KOPT-K1 (cell line): ENCODE measurements around the gene RIPOR3.

ENCODE experiments used
- H3K27ac ChIP-seq: fragments of 200-600 bp; sonication (generic); 2 replicates; pipeline ENCODE4 v1.5.1; 2016; ENCODE audit warnings: antibody characterized with exemption, mild to moderate bottlenecking, low read depth, low read length; ENCODE audit not compliant: poor library complexity, severe bottlenecking
- H3K36me3 ChIP-seq: fragments of 200-600 bp; sonication (generic); 2 replicates; pipeline ENCODE4 v1.5.1; 2017; ENCODE audit warnings: antibody characterized with exemption, mild to moderate bottlenecking, low read length, moderate library complexity; ENCODE audit not compliant: insufficient read depth
- H3K9me3 ChIP-seq: fragments of 200-600 bp; sonication (generic); 2 replicates; pipeline ENCODE4 v1.5.1; 2017; ENCODE audit warnings: antibody characterized with exemption, low read length, mild to moderate bottlenecking; ENCODE audit not compliant: insufficient read depth, poor library complexity, severe bottlenecking

Gene RIPOR3

DNA sequence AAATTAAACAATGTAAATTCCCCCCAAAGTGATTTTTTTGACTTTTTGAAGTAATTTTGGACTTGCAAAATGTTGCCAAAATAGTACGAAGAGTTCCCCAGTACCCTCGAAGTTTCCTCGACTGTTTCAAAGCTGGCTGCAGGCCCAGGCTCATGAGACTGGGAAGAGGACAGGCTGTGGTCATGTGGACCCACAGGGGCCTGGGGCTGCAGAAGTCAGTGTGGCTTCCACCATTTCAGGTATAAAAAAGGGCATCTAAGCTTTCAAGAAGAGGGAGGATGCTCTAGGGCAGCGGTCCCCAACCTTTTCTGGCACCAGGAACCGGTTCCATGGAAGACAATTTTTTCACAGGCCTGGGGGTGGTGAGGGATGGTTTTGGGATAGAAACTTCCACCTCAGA is 106.1 kb downstream of the RIPOR3 start:
- H3K36me3 ChIP-seq, result peaks cover 76% of the 10 kb centered on the region

DNA sequence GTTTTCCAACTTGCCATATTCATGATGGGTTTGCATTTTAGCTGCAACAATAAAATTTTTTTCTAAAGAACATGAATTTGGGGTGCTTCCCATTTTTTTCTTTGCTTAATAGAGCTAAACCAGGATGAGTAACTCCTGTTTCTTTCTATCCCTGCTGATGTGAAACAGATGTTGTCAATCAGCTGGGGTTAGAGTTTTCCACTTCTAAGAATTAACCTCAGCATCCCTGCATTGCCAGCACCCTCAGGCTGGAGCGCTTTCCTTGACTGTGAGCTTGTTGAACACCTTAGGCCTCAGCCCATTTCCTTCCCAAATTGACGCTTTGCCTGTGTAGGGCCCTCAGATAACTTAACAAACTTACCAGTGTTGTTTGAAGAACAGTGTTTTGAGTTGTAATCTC is 106.7 kb downstream of the RIPOR3 start:
- Histone ChIP-seq H3K9me3 (no peaks in the 10 kb centered on the region), H3K36me3 (peaks cover 82% of the 10 kb centered on the region), H3K27ac (no peak overlapping the region)

More for the DNA sequence above, 106.1 kb downstream of the RIPOR3 start:
- no peaks in the 10 kb centered on the region for H3K9me3 ChIP-seq
- no peak overlapping the region for H3K27ac ChIP-seq

DNA sequence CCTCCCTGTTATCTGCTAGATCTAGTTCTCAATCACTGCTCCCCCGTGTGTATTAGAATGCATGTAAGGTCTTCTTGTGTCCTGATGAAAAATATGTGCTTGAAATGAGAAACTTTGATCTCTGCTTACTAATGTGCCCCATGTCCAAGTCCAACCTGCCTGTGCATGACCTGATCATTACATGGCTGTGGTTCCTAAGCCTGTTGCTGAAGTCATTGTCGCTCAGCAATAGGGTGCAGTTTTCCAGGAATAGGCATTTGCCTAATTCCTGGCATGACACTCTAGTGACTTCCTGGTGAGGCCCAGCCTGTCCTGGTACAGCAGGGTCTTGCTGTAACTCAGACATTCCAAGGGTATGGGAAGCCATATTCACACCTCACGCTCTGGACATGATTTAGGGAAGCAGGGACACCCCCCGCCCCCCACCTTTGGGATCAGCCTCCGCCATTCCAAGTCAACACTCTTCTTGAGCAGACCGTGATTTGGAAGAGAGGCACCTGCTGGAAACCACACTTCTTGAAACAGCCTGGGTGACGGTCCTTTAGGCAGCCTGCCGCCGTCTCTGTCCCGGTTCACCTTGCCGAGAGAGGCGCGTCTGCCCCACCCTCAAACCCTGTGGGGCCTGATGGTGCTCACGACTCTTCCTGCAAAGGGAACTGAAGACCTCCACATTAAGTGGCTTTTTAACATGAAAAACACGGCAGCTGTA is 107.7 kb downstream of the RIPOR3 start:
- no peak overlapping the region for H3K27ac ChIP-seq
- no peaks in the 10 kb centered on the region for H3K9me3 ChIP-seq
- peaks cover 90% of the 10 kb centered on the region for H3K36me3 ChIP-seq

DNA sequence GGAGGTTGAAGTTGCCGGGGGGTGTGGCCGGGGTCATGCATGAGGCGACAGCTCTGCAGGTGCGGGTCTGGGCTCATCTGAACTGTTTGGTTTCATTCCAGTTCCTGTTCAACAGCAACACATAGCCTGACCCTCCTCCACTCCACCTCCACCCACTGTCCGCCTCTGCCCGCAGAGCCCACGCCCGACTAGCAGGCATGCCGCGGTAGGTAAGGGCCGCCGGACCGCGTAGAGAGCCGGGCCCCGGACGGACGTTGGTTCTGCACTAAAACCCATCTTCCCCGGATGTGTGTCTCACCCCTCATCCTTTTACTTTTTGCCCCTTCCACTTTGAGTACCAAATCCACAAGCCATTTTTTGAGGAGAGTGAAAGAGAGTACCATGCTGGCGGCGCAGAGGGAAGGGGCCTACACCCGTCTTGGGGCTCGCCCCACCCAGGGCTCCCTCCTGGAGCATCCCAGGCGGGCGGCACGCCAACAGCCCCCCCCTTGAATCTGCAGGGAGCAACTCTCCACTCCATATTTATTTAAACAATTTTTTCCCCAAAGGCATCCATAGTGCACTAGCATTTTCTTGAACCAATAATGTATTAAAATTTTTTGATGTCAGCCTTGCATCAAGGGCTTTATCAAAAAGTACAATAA is 108.6 kb downstream of the RIPOR3 start:
- H3K27ac ChIP-seq, result no peak overlapping the region
- no peaks in the 10 kb centered on the region for H3K9me3 ChIP-seq
- H3K36me3 ChIP-seq, result peaks cover 92% of the 10 kb centered on the region

DNA sequence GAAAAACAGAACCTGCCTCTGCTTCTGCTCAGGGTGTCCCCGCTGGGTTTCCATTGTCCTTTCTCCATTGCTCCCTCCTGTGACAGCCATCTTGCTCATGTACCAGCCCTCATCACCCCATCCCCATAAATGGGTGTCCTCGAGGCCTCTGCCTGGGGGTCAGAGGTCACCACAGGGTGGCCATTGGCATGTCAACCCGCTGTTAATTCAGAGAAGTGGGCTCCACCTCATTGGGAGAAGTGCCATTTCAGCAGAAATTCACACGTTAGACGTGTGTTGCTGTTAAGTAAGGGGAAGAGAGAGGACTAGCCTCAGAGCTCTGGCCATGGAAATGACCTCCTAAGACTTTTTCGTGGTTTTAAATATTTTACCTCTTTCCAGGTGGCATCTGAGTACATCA is 109.2 kb downstream of the RIPOR3 start:
- H3K27ac ChIP-seq, result no peak overlapping the region
- no peaks in the 10 kb centered on the region for H3K9me3 ChIP-seq

DNA sequence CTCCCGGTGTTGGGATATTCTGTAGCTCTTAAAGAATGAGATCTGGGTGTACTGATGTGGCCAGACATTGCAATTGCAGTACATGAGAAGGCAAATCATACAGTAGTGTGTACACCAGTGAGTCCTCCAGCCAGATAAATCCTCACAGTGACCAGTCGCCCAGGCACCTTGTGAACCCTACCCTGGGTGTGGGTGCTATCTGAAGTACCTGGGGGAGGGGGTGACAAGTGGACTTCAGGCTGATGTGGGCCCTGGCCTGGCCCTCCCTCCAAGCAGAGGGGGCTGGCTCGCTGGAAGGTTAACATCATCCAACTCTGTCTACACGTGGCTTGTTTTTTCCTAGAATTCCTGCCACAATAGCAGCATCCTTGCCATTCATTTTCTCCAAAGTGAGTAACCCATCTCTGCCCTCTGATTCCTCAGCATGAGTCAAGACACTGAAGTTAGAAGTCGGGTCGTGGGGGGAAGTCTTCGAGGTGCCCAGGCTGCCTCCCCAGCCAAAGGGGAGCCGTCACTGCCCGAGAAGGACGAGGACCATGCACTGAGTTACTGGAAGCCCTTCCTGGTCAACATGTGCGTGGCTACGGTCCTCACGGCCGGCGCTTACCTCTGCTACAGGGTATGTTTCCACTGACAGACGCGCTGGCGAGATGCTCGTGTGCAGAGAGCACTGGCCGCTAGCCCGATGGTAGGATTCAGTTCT is 110.3 kb downstream of the RIPOR3 start:
- peaks cover 94% of the 10 kb centered on the region for H3K36me3 ChIP-seq
- no peaks in the 10 kb centered on the region for H3K9me3 ChIP-seq
- no peak overlapping the region for H3K27ac ChIP-seq

More for the DNA sequence above, 109.2 kb downstream of the RIPOR3 start:
- H3K36me3 ChIP-seq, result peaks cover 97% of the 10 kb centered on the region

DNA sequence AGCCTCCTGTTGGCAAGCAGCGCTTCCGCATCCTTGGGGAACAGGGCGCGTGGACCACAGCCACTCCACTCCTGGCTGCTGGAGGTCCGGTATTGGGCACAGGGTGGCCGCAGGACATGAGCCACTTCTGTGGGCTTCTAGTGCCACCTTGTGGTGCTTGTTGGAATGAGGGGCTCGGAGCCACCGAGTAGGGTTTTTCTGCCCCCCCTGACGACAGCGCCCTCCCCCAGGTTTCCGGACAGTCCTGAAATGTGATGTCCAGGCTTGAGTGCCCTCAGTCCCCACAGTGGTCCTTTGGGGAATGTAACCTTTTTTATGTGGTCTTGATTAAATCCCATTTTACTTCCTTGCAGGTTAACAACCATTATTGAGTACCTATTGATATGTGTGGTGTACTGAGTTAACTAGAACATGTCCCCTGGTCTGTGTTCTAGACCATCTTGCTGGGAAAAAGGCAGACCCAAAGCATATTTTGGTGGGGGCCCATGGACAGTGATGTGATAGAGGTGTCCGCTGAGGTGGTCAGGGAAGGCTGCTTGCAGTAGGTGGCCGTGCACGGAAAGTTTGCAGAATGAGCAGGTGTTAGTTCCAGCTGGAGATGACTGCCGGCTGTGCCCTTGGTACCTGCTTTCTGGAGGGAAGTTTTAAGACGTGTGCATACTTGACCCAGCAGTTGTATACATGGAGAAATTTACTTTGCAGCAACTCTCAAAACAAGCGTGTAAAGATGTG is 111.2 kb downstream of the RIPOR3 start:
- Histone ChIP-seq H3K27ac (no peak overlapping the region), H3K9me3 (no peaks in the 10 kb centered on the region), H3K36me3 (peaks cover 93% of the 10 kb centered on the region)

DNA sequence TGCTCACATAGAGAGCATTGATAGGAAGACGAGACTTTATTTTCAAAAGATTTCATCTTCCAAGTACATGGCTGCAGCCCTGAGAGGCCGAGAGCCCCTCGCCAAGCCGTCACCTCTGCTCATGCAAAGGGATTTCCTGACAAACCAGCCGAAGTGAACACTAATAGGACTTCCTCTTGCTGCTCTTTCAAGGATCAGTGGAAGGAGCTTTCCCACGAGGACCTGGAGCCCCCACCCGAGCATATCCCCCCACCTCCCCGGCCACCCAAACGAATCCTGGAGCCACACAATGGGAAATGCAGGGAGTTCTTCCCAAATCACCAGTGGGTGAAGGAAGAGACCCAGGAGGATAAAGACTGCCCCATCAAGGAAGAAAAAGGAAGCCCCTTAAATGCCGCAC is 111.8 kb downstream of the RIPOR3 start:
- H3K9me3 ChIP-seq, result no peaks in the 10 kb centered on the region
- H3K27ac ChIP-seq, result no peak overlapping the region
- H3K36me3 ChIP-seq, result peaks cover 94% of the 10 kb centered on the region

DNA sequence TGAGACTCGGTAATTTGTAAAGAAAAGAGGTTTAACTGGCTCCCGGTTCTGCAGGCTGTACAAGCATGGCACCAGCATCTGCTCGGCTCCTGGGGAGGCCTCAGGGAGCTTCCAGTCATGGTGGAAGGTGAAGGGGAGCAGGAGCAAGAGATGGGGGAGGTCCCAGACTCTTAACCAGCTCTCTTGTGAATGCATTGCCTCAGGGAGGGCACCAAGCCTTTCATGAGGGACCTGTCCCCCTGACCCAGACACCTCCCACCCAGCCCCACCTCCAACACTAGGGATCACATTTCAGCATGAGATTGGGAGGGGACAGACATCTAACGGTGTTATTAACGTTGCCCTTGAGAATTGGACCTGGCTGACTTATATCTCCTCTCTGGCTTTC is 112.6 kb downstream of the RIPOR3 start:
- peaks cover 96% of the 10 kb centered on the region for H3K36me3 ChIP-seq
- no peak overlapping the region for H3K27ac ChIP-seq
- H3K9me3 ChIP-seq, result no peaks in the 10 kb centered on the region

DNA sequence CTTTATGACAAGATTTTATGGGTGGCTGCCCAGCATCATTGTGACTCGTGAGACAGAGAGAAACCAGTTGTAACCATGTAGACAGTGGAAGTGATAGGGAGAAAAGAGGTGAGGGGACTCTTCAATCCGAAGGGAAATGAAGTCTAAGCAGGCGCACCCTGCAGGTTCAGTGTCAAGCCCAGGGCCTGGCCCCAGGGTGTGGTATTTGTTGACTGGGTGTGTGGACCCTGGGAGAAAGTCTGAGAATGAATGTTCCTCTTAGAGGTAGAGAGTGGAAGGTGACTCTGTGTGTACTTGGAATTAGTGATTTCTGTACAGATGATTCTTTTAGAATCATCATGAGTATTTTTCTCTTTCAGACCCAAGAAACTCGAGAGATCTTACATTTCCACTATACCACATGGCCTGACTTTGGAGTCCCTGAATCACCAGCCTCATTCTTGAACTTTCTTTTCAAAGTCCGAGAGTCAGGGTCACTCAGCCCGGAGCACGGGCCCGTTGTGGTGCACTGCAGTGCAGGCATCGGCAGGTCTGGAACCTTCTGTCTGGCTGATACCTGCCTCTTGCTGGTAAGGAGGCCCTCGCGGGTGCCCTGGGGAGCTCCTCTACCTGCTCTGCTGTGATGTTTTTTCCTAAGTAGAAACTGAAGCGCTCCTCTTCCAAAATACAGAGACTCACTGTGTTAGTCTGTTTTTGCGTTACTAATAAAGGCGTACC is 113.1 kb downstream of the RIPOR3 start:
- Histone ChIP-seq H3K36me3 (peaks cover 96% of the 10 kb centered on the region), H3K9me3 (no peaks in the 10 kb centered on the region), H3K27ac (no peak overlapping the region)

DNA sequence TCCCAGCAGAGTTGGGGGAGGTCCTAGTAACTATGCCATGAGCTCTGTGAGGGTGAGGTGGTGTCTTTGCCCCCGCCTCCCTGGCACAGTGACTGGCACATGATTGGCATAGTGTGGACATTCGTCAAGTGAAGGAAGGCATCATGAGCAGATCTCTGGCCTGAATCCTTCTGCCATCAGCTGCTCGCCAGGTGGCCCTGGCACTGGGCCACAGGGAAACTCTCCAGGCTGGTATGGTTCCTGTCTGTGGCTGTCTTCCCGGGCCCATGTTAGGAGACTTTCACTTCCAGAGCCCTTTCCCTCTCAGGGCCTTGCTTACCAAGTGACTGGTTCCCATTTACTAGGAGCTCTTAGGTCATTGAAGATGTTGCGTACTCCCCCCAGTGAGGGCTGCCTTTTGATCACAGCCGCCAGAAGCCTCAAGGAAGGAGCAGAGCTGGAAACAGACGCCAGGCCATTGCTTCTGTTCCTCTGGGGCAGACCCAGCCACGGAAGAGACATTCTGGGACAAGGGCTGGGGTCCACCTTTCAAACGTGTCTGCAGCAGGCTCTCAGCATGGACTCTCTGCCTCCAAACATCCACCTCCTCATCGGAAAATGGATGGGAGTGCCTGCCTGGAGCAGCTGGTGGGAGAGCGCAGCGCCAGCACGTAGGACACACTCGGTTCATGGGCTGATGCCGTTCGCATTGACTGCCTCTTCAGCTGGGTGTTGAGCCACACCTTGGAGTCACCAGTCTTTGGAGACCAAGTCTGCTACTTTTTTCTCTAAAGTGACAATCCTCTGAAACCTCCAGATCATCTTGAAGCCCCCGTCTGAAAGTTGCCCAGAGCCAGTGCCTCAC is 113.9 kb downstream of the RIPOR3 start:
- H3K36me3 ChIP-seq, result peaks cover 96% of the 10 kb centered on the region
- no peaks in the 10 kb centered on the region for H3K9me3 ChIP-seq
- no peak overlapping the region for H3K27ac ChIP-seq

DNA sequence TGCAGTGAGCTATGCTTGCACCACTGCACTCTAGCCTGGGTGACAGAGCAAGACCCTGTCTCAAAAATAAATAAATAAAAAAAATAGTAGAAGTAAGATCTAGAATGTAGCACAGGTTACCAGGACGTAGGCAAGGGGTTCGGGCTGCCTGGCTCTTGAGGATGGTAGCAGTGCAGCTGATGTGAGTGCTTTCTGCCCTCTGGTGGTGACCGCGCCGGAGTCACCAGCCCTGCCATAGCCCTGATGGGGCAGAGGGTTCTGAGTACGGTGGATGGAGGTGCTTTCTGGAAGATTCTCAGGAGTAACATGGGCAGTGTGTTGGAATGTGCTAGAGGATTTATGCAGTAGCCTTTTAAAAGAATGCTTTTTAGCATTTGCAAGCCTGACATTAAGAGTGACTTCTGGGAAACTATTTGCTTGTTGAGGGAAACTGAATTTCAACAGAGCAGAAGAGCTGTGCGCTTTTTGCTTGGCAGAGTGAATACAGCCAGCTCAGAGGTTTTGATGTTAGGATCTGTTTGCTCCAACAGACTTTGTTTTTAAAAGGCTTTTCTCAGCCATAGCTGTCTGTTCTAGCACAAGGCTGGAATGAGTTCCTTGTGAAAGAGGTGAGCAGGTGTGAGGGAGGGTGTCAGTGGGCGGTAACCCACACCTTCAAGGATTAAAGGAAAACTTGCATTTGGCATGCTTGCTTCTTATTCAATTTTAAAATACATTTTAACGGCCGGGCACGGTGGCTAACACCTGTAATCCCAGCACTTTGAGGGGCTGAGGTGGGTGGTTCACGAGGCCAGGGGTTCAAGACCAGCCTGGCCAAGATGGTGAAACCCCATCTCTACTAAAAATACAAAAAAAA is 115.2 kb downstream of the RIPOR3 start:
- Histone ChIP-seq H3K36me3 (peaks cover 96% of the 10 kb centered on the region), H3K9me3 (no peaks in the 10 kb centered on the region), H3K27ac (no peak overlapping the region)

DNA sequence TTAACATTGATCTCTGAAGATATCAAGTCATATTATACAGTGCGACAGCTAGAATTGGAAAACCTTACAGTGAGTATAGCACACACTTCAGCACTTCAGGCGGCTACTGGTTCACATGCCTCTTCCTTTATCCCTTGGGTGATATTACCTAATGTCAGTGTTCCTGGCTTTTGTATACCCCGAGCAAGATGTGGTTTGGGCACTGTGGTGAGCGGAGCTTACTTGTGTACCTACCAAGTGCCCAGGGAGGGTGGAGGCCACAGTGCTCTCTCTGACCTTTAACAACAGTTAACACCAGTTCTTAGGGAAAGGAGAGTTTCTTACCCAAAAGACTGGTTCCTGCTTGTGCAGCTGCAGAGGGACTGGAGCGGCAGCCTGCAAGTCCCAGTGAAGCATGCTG is 116.8 kb downstream of the RIPOR3 start:
- H3K27ac ChIP-seq, result no peak overlapping the region
- H3K36me3 ChIP-seq, result peaks cover 88% of the 10 kb centered on the region
- no peaks in the 10 kb centered on the region for H3K9me3 ChIP-seq
